Right lobe of liver (tissue), 6 donors: ENCODE results near the gene LIFR. TPM values are rescaled to one million over a fixed set of nuclear protein-coding genes. Genes with fewer than 3 reads are reported as not detected.

Source experiments
- ATAC-seq, 4 donors: fragments of 200-7000 bp; cut with Tn5 transposase; one replicate each; pipeline ENCODE4 v1.9.1; 2020; ENCODE audit warnings: mild to moderate bottlenecking in 4 of 4, moderate library complexity in 4 of 4
- DNase-seq, 3 donors: peaks; one replicate each; pipeline ENCODE4 v3.0.0-alpha.2; 2020
- H3K27ac ChIP-seq, 3 donors: fragments of 200-600 bp; one replicate each; pipeline ENCODE4 v1.8.0; 2022
- H3K27me3 ChIP-seq, 2 donors: fragments of 200-600 bp; one replicate each; pipeline ENCODE4 v1.8.0; 2022
- H3K36me3 ChIP-seq, 4 donors: fragments of 200-600 bp; sonication (generic) in 1 of 4; one replicate each; pipeline versions ENCODE4 v1.5.1 to v1.8.0; 2017 to 2022; ENCODE audit warnings: control low read depth in 1 of 4
- H3K4me1 ChIP-seq, 4 donors: fragments of 200-600 bp; sonication (generic) in 1 of 4; one replicate each; pipeline versions ENCODE4 v1.5.1 to v1.8.0; 2017 to 2022; ENCODE audit warnings: control low read depth in 1 of 4
- H3K4me3 ChIP-seq, 3 donors: fragments of 200-600 bp; one replicate each; pipeline ENCODE4 v1.8.0; 2022
- H3K9me3 ChIP-seq, 4 donors: fragments of 200-600 bp; sonication (generic) in 1 of 4; one replicate each; pipeline versions ENCODE4 v1.5.1 to v1.8.0; 2017 to 2022; ENCODE audit warnings: control low read depth in 1 of 4
- CTCF ChIP-seq, 4 donors: fragments of 200-600 bp in 3 of 4; fragments of 450-650 bp in 1 of 4; IDR thresholded peaks; one replicate each; pipeline versions ENCODE4 v1.5.1 to v1.8.0; 2016 to 2022; ENCODE audit warnings: antibody characterized with exemption in 4 of 4, mild to moderate bottlenecking in 2 of 4
- POLR2A ChIP-seq: fragments of 450-650 bp; IDR thresholded peaks from one replicate; pipeline ENCODE4 v1.6.1; 2017; ENCODE audit warnings: antibody characterized with exemption, mild to moderate bottlenecking
- WGBS: methylation state at CpG from one replicate; pipeline ENCODE4 v1.1.6; 2018; ENCODE audit warnings: low coverage, low lambda C conversion rate; ENCODE audit not compliant: insufficient coverage; ENCODE audit errors: missing lambda C conversion rate; 5-methylcytosine and 5-hydroxymethylcytosine counted together
- intact Hi-C, 2 donors: fragments of 100-400 bp; cut with DNase I; formaldehyde crosslinking; loops; one replicate each; pipeline versions ENCODE4 v1.11.2 to v1.14.1; 2022
- total RNA-seq, 6 experiments: library from RNA; depleted of rRNA in 2 of 6; stranded (reverse); fragments of >200 nt in 2 of 6; fragmentation: NEBNext Ultra II Directional in 3 of 6; extraction: Animal tissue kit (Norgen Biotek cat#: 25700) in 3 of 6; gene quantifications; one replicate each; pipeline versions ENCODE4 v1.1.0 to v1.2.4, GENCODE V29; 2016 to 2023
- donor health status: DM: no; HTN: yes; CAD: no.
- donor health status: DM: no; HTN: no; CAD: no.
- donor health status: DM: no; HTN: no; CAD: no.
- donor health status: DM: no; HTN: yes; CAD: no.
- donor health status: DM: no; HTN: yes; CAD: no.

LIFR gene
- total RNA-seq, 6 experiments from 2014 or later, result 14.3 to 52.1 (median 28.2) TPM

- Histone ChIP-seq H3K27ac (no peak overlapping the region), H3K4me3 (no peak overlapping the region)
These were observed 22.9 kb downstream of the LIFR start for GRCh38 chr5:38533286-38534155.

DNA sequence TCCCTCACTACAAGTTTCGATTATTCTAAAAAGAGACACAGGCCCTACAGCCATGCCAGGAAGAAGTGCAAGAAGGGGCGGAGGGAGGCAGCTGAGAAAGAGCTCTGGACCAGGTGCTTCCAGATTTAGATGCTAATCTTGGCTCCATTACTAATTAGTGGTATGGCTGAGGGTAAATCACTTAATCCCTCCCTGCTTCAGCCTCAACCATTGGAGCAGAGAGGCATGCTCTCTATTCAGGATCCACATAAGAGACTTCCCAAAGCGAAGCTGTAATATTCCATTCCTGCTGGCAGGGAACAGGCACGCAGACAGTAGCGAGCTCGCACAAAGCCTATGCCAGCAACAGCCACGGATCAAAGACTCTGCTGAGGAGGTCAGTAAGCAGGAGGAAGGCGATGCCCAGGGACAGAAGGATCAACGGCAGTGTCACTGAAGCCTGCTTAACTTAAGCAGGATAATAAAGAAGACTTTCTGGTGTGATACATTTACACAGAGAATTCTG is 24.2 kb downstream of the LIFR start:
- H3K4me1 ChIP-seq, result no peaks in the 10 kb centered on the region

More at GRCh38 chr5:38533286-38534155, 22.9 kb downstream of the LIFR start:
- Histone ChIP-seq H3K9me3 (no peaks in the 10 kb centered on the region), H3K36me3 (no peaks in the 10 kb centered on the region), H3K27me3 (no peaks in the 10 kb centered on the region), H3K4me1 (no peaks in the 10 kb centered on the region)
- intact Hi-C loops, result no loop called here
- WGBS, result 32% methylated on average over 8 of the region's 8 CpGs
- no peak for DNase-seq
- ATAC-seq, result no peak
- TF ChIP-seq CTCF (IDR thresholded peaks at IDR 0.05) (no peak), POLR2A (no peak)

DNA sequence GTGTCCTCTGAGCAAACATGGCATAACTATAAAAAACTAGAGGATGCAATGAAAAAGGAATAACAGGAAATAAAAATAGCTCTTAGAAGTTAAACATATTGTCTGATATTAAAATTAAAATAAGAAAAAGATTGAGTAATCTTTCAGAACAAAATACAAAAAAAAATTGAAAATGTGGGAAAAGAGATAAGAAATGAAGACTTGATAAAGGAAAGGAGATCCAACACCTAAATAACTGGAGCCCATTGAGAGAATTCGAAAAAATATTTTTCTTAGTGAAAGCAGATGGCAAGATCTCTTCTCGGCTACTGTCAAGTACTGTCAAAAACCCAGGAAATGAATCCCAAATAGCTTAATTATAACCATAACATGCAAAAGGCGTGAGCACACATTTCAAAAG is 24.9 kb downstream of the LIFR start:
- Histone ChIP-seq H3K9me3 (no peaks in the 10 kb centered on the region), H3K4me1 (no peaks in the 10 kb centered on the region), H3K27ac (no peak overlapping the region), H3K4me3 (no peak overlapping the region), H3K27me3 (no peaks in the 10 kb centered on the region), H3K36me3 (peaks cover 0 to 3% (median 1%) of the 10 kb centered on the region in 4 donors)
- WGBS, result 64% methylated on average over 3 of the region's 3 CpGs
- TF ChIP-seq CTCF (IDR thresholded peaks at IDR 0.05), result no peak
- TF ChIP-seq POLR2A, result no peak
- no peak for ATAC-seq
- intact Hi-C loops, result no loop called here
- no peak for DNase-seq

More for the DNA sequence above, 24.2 kb downstream of the LIFR start:
- H3K36me3 ChIP-seq, result no peaks in the 10 kb centered on the region
- no peaks in the 10 kb centered on the region for H3K9me3 ChIP-seq
- no peak overlapping the region for H3K27ac ChIP-seq
- intact Hi-C loops, result no loop called here
- TF ChIP-seq POLR2A, result no peak
- TF ChIP-seq CTCF (IDR thresholded peaks at IDR 0.05), result no peak
- 64% methylated on average over 9 of the region's 9 CpGs for WGBS
- H3K4me3 ChIP-seq, result no peak overlapping the region
- H3K27me3 ChIP-seq, result no peaks in the 10 kb centered on the region
- DNase-seq, result no peak
- ATAC-seq, result peak in 2 of 4 donors; percentile 13 to 36

GRCh38 chr5:38529955-38530646 is 26.3 kb downstream of the LIFR start:
- Histone ChIP-seq H3K36me3 (peaks cover 0 to 3% (median 1%) of the 10 kb centered on the region in 4 donors), H3K27ac (no peak overlapping the region), H3K4me1 (no peaks in the 10 kb centered on the region), H3K4me3 (no peak overlapping the region), H3K27me3 (no peaks in the 10 kb centered on the region), H3K9me3 (no peaks in the 10 kb centered on the region)
- DNase-seq (no peak), ATAC-seq (peak in 1 of 4 donors; percentile 35)
- 76% methylated on average over 4 of the region's 4 CpGs for WGBS
- TF ChIP-seq CTCF (IDR thresholded peaks at IDR 0.05) (no peak), POLR2A (no peak)
- intact Hi-C loops, result no loop called here
